K562 (cell line): ENCODE results near the gene GLI1.

ENCODE experiments used
- BRD9 ChIP-seq: fragments of 450-650 bp; IDR thresholded peaks from 2 replicates; pipeline ENCODE4 v1.6.1; 2018; ENCODE audit warnings: low read depth; ENCODE audit not compliant: partially characterized antibody
- CBFA2T3 ChIP-seq: fragments of 450-650 bp; IDR thresholded peaks from 2 replicates; pipeline ENCODE4 v1.6.1; 2017
- HDGF ChIP-seq: fragments of 450-650 bp; IDR thresholded peaks from 2 replicates; pipeline ENCODE4 v1.6.1; 2016
- MYC ChIP-seq, 2 experiments: fragments of 250-450 bp in 1 of 2; sonication (Bioruptor Pico) in 1 of 2; IDR thresholded peaks; 2 replicates each; pipeline versions ENCODE4 v1.5.1 to v1.6.1; 2012 to 2021; ENCODE audit warnings: low read depth in 2 of 2, borderline replicate concordance in 1 of 2, improper control_type of control experiment in 1 of 2, low read length in 1 of 2, mild to moderate bottlenecking in 1 of 2, moderate library complexity in 1 of 2
- PRDM10 ChIP-seq: fragments of 450-650 bp; IDR thresholded peaks from 2 replicates; pipeline ENCODE4 v1.6.1; 2018; ENCODE audit not compliant: partially characterized antibody

- peak; percentile 61 for TF ChIP-seq CBFA2T3
- peak; percentile 84 for TF ChIP-seq MYC (IDR thresholded peaks at IDR 0.05; ENCODE audit: low read depth, low read length)
- TF ChIP-seq MYC (CRISPR knock-in tag; IDR thresholded peaks at IDR 0.05; ENCODE audit: borderline replicate concordance, low read depth), result no peak
- no peak for TF ChIP-seq PRDM10
- no peak for TF ChIP-seq HDGF
- no peak for TF ChIP-seq BRD9
These were observed 30.0 kb upstream of the GLI1 start for GRCh38 chr12:57429473-57430111.
